Loucy (cell line): ENCODE data around the gene MMP19.
"Not testable (repeated sequence)": the region's sequence is repeated elsewhere in the genome, so short reads cannot be mapped to it uniquely, and the experiment has no call there.

Source experiments
- H2AFZ ChIP-seq: fragments of 200-600 bp; sonication (generic); 2 replicates; pipeline ENCODE4 v1.6.0; 2016; ENCODE audit warnings: antibody characterized with exemption, mild to moderate bottlenecking, low read length, moderate library complexity
- H3F3A ChIP-seq: fragments of 200-600 bp; 2 replicates; pipeline ENCODE4 v1.6.0; 2016; ENCODE audit warnings: antibody characterized with exemption, low read depth, mild to moderate bottlenecking
- H3K27me3 ChIP-seq: fragments of 200-600 bp; sonication (generic); 2 replicates; pipeline ENCODE4 v1.6.1; 2014; ENCODE audit warnings: low read length, mild to moderate bottlenecking; ENCODE audit not compliant: insufficient read depth, poor library complexity, severe bottlenecking
- H3K36me3 ChIP-seq: fragments of 200-600 bp; sonication (generic); 2 replicates; pipeline ENCODE4 v1.6.1; 2016; ENCODE audit warnings: low read length; ENCODE audit not compliant: insufficient read depth
- H3K4me1 ChIP-seq: fragments of 200-600 bp; sonication (generic); 2 replicates; pipeline ENCODE4 v1.5.1; 2014; ENCODE audit warnings: low read length, mild to moderate bottlenecking; ENCODE audit not compliant: insufficient read depth, poor library complexity, severe bottlenecking
- H3K4me2 ChIP-seq: fragments of 200-600 bp; sonication (generic); 2 replicates; pipeline ENCODE4 v1.6.0; 2014; ENCODE audit warnings: antibody characterized with exemption, low read length, low read depth, mild to moderate bottlenecking; ENCODE audit not compliant: poor library complexity, severe bottlenecking
- H3K4me3 ChIP-seq: fragments of 200-600 bp; sonication (generic); 2 replicates; pipeline ENCODE4 v1.5.1; 2014; ENCODE audit warnings: low read length, mild to moderate bottlenecking, mixed read lengths; ENCODE audit not compliant: poor library complexity, severe bottlenecking
- H3K79me2 ChIP-seq: fragments of 200-600 bp; sonication (generic); 2 replicates; pipeline ENCODE4 v1.6.1; 2014; ENCODE audit warnings: low read length; ENCODE audit not compliant: insufficient read depth
- H3K9ac ChIP-seq: fragments of 200-600 bp; sonication (generic); 2 replicates; pipeline ENCODE4 v1.6.0; 2014; ENCODE audit warnings: mild to moderate bottlenecking, low read depth, low read length, moderate library complexity; ENCODE audit not compliant: poor library complexity, severe bottlenecking
- H3K9me2 ChIP-seq: fragments of 200-600 bp; sonication (generic); replicated peaks from 2 replicates; pipeline ENCODE4 v1.6.1; 2016; ENCODE audit warnings: low read depth, low read length, mixed read lengths
- H3K9me3 ChIP-seq: fragments of 200-600 bp; sonication (generic); 2 replicates; pipeline ENCODE4 v1.6.1; 2014; ENCODE audit warnings: mild to moderate bottlenecking, antibody characterized with exemption, low read length, low read depth; ENCODE audit not compliant: insufficient read depth
- H4K20me1 ChIP-seq: fragments of 200-600 bp; sonication (generic); 2 replicates; pipeline ENCODE4 v1.6.0; 2014; ENCODE audit warnings: antibody characterized with exemption, low read length, mild to moderate bottlenecking; ENCODE audit not compliant: insufficient read depth, poor library complexity, severe bottlenecking
- CTCF ChIP-seq: fragments of 200-600 bp; sonication (generic); conservative IDR thresholded peaks from 2 replicates; pipeline ENCODE4 v1.5.1; 2014; ENCODE audit warnings: mild to moderate bottlenecking, antibody characterized with exemption, low read length
- EZH2phosphoT487 ChIP-seq: fragments of 200-600 bp; IDR thresholded peaks from 2 replicates; pipeline ENCODE4 v1.6.1; 2018; ENCODE audit warnings: antibody characterized with exemption, mild to moderate bottlenecking, moderate library complexity, borderline replicate concordance

Gene MMP19

GRCh38 chr12:55839345-55840140, 3.2 kb downstream of the MMP19 start:
- no peaks in the 10 kb centered on the region for H3K27me3 ChIP-seq
- H3K9me3 ChIP-seq, result no peaks in the 10 kb centered on the region
- no peaks in the 10 kb centered on the region for H3K4me1 ChIP-seq
- TF ChIP-seq CTCF (no peak), EZH2phosphoT487 (no peak)
- no peaks in the 10 kb centered on the region for H4K20me1 ChIP-seq
- no peaks in the 10 kb centered on the region for H3K9me2 ChIP-seq
- no peaks in the 10 kb centered on the region for H3F3A ChIP-seq
- no peak overlapping the region for H2AFZ ChIP-seq
- H3K4me2 ChIP-seq, result no peak overlapping the region
- H3K79me2 ChIP-seq, result no peaks in the 10 kb centered on the region
- no peak overlapping the region for H3K4me3 ChIP-seq
- H3K9ac ChIP-seq, result no peak overlapping the region
- no peaks in the 10 kb centered on the region for H3K36me3 ChIP-seq

GRCh38 chr12:55838361-55838760, 4.4 kb downstream of the MMP19 start:
- Histone ChIP-seq H3K9ac (no peak overlapping the region), H3K4me3 (no peak overlapping the region), H2AFZ (no peak overlapping the region), H3K4me2 (no peak overlapping the region), H3K4me1 (no peaks in the 10 kb centered on the region), H3K27me3 (no peaks in the 10 kb centered on the region), H3F3A (no peaks in the 10 kb centered on the region), H3K79me2 (no peaks in the 10 kb centered on the region), H4K20me1 (no peaks in the 10 kb centered on the region), H3K9me3 (no peaks in the 10 kb centered on the region), H3K36me3 (no peaks in the 10 kb centered on the region), H3K9me2 (no peaks in the 10 kb centered on the region)
- TF ChIP-seq CTCF (no peak), EZH2phosphoT487 (no peak)

- H3K4me3 ChIP-seq, H4K20me1 ChIP-seq, H2AFZ ChIP-seq, H3K9ac ChIP-seq, H3K27me3 ChIP-seq, H3K4me2 ChIP-seq, H3K9me2 ChIP-seq, H3K9me3 ChIP-seq, H3K36me3 ChIP-seq, H3F3A ChIP-seq: not testable (repeated sequence)
- peaks cover 11% of the 10 kb centered on the region for H3K4me1 ChIP-seq
- peaks cover 20% of the 10 kb centered on the region; the same call in 1 of the 2 replicates for H3K79me2 ChIP-seq
Observed at GRCh38 chr12:55834400-55834799, 8.3 kb downstream of the MMP19 start.

- Histone ChIP-seq H3K9ac (no peak overlapping the region), H3K4me3 (no peak overlapping the region)
Observed at GRCh38 chr12:55833056-55833455, 9.7 kb downstream of the MMP19 start.

More at GRCh38 chr12:55833056-55833455, 9.7 kb downstream of the MMP19 start:
- Histone ChIP-seq H3K79me2 (peaks cover 32% of the 10 kb centered on the region), H3K4me2 (no peak overlapping the region), H3K9me3 (no peaks in the 10 kb centered on the region), H2AFZ (no peak overlapping the region), H3K4me1 (peaks cover 20% of the 10 kb centered on the region), H3K9me2 (no peaks in the 10 kb centered on the region), H3K27me3 (no peaks in the 10 kb centered on the region), H3K36me3 (no peaks in the 10 kb centered on the region), H4K20me1 (no peaks in the 10 kb centered on the region), H3F3A (no peaks in the 10 kb centered on the region)
- TF ChIP-seq CTCF, result no peak
